BE2C (cell line): ENCODE data around the gene YBEY.

Experiments
- DNase-seq: peaks from one replicate; pipeline ENCODE4 v3.0.0-alpha.2; 2020
- H3K27me3 ChIP-seq: fragments of 250-450 bp; sonication (Bioruptor Pico); 2 replicates; pipeline ENCODE4 v1.5.1; 2020; ENCODE audit warnings: mild to moderate bottlenecking
- H3K36me3 ChIP-seq: fragments of 250-450 bp; sonication (Bioruptor Pico); 2 replicates; pipeline ENCODE4 v1.5.1; 2020; ENCODE audit warnings: mild to moderate bottlenecking
- H3K4me1 ChIP-seq: fragments of 250-450 bp; sonication (Bioruptor Pico); 2 replicates; pipeline ENCODE4 v1.5.1; 2020
- H3K4me3 ChIP-seq: 2 replicates; pipeline ENCODE4 v1.5.1; 2011; ENCODE audit warnings: low read depth, low read length
- H3K9me3 ChIP-seq: fragments of 250-450 bp; sonication (Bioruptor Pico); 2 replicates; pipeline ENCODE4 v1.5.1; 2020
- TF ChIP-seq, protein P1 (sequence below): IDR thresholded peaks from 2 replicates; pipeline ENCODE4 v1.5.1; 2012; ENCODE audit warnings: mild to moderate bottlenecking, low read depth, low read length

Gene YBEY

GRCh38 chr21:46320331-46320801 is 34.2 kb downstream of the YBEY start:
- H3K27me3 ChIP-seq = no peaks in the 10 kb centered on the region
- TF ChIP-seq, protein P1, sequence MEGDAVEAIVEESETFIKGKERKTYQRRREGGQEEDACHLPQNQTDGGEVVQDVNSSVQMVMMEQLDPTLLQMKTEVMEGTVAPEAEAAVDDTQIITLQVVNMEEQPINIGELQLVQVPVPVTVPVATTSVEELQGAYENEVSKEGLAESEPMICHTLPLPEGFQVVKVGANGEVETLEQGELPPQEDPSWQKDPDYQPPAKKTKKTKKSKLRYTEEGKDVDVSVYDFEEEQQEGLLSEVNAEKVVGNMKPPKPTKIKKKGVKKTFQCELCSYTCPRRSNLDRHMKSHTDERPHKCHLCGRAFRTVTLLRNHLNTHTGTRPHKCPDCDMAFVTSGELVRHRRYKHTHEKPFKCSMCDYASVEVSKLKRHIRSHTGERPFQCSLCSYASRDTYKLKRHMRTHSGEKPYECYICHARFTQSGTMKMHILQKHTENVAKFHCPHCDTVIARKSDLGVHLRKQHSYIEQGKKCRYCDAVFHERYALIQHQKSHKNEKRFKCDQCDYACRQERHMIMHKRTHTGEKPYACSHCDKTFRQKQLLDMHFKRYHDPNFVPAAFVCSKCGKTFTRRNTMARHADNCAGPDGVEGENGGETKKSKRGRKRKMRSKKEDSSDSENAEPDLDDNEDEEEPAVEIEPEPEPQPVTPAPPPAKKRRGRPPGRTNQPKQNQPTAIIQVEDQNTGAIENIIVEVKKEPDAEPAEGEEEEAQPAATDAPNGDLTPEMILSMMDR = no peak
- no peaks in the 10 kb centered on the region for H3K9me3 ChIP-seq
- no peak for DNase-seq
- H3K36me3 ChIP-seq = peaks cover 7% of the 10 kb centered on the region; the same call in 1 of the 2 replicates
- peak overlapping the region; percentile 99 for H3K4me3 ChIP-seq
- no peaks in the 10 kb centered on the region; the same call in 1 of the 2 replicates for H3K4me1 ChIP-seq

GRCh38 chr21:46322351-46323226 is 36.4 kb downstream of the YBEY start:
- no peak for DNase-seq
- TF ChIP-seq, protein P1 = no peak
- H3K27me3 ChIP-seq = no peaks in the 10 kb centered on the region
- H3K36me3 ChIP-seq = peaks cover 6% of the 10 kb centered on the region
- peak overlapping the region; percentile 99 for H3K4me3 ChIP-seq
- H3K9me3 ChIP-seq = no peaks in the 10 kb centered on the region
- no peaks in the 10 kb centered on the region; the same call in 1 of the 2 replicates for H3K4me1 ChIP-seq

DNA sequence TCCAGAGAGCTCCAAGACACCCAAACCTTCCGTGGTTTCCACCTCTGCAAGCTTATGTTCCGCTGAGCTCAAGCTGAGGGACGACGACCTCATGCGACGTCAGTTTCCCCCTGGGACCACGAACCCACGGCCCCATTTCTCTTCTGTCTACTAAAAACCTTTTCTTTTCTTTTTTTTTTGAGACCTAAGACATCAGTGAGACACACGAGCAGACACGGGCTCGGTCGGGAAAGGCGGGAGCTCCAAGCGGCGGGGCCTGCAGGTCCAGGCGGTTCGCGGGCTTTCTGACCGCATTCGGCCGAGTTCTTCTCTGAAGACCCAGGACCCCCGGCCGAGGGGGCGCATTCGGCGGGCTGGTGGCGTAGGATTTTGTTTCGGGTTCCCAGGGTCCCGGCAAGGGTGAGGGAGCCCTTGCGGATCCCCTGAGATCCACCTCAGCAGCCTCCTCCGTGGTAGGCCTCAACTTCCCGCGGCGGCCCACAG is 37.1 kb downstream of the YBEY start:
- Histone ChIP-seq H3K36me3 (peaks cover 9% of the 10 kb centered on the region), H3K4me1 (no peaks in the 10 kb centered on the region; the same call in 1 of the 2 replicates), H3K9me3 (no peaks in the 10 kb centered on the region), H3K27me3 (no peaks in the 10 kb centered on the region), H3K4me3 (peak overlapping the region; percentile 99)
- no peak for DNase-seq
- TF ChIP-seq, protein P1 = no peak

GRCh38 chr21:46323710-46324389 is 37.7 kb downstream of the YBEY start, which contains the start of the genes C21orf58 and PCNT:
Gene C21orf58, minus strand, starts transcription at chr21:46323870. Its CDS starts 1,132 bp downstream, at chr21:46322738.
Gene PCNT, plus strand, starts transcription at chr21:46324156. Its CDS starts 73 bp downstream, at chr21:46324229.
- no peaks in the 10 kb centered on the region for H3K4me1 ChIP-seq

GRCh38 chr21:46324390-46325072 is 38.4 kb downstream of the YBEY start:
- Histone ChIP-seq H3K36me3 (peaks cover 10% of the 10 kb centered on the region), H3K9me3 (no peaks in the 10 kb centered on the region), H3K27me3 (no peaks in the 10 kb centered on the region), H3K4me1 (no peaks in the 10 kb centered on the region), H3K4me3 (peak overlapping the region; percentile 99)
- peak; percentile 96 for DNase-seq
- TF ChIP-seq, protein P1 = no peak

More at GRCh38 chr21:46323710-46324389, 37.7 kb downstream of the YBEY start, which contains the start of the genes C21orf58 and PCNT:
- Histone ChIP-seq H3K36me3 (peaks cover 9% of the 10 kb centered on the region), H3K9me3 (no peaks in the 10 kb centered on the region), H3K27me3 (no peaks in the 10 kb centered on the region), H3K4me3 (peak within 1 kb of the TSS; percentile 99)
- TF ChIP-seq, protein P1 = no peak
- peak; percentile 99 for DNase-seq
